GM12875 (cell line): ENCODE data around the gene SMIM33.
"Not testable (repeated sequence)": the region's sequence is repeated elsewhere in the genome, so short reads cannot be mapped to it uniquely, and the experiment has no call there.

Experiments
- H3K4me3 ChIP-seq: one replicate; pipeline ENCODE4 v1.5.1; 2011; ENCODE audit warnings: low read depth, low read length, control low read depth
- CTCF ChIP-seq: IDR thresholded peaks from 2 replicates; pipeline ENCODE4 v1.5.1; 2011; ENCODE audit warnings: low read depth, mild to moderate bottlenecking, control low read depth, inconsistent platforms, low read length, moderate library complexity, borderline replicate concordance; ENCODE audit not compliant: insufficient read depth

Gene SMIM33

GRCh38 chr5:139438707-139439012 is 32.1 kb upstream of the SMIM33 start:
- no peak for TF ChIP-seq CTCF
- peak overlapping the region; percentile 92 for H3K4me3 ChIP-seq

GRCh38 chr5:139439013-139439903 is 31.5 kb upstream of the SMIM33 start, which contains the start of gene DNAJC18:
DNAJC18 (minus strand) TSS chr5:139439525; CDS start chr5:139439445, 80 bp downstream.
- peak within 1 kb of the TSS; percentile 92 for H3K4me3 ChIP-seq
- no peak for TF ChIP-seq CTCF

GRCh38 chr5:139440416-139440815 is 30.4 kb upstream of the SMIM33 start:
- not testable (repeated sequence) for H3K4me3 ChIP-seq

- no peak overlapping the region for H3K4me3 ChIP-seq
- no peak for TF ChIP-seq CTCF
These were observed 26.9 kb upstream of the SMIM33 start for GRCh38 chr5:139443831-139444453.

GRCh38 chr5:139445325-139446170 is 25.3 kb upstream of the SMIM33 start:
- no peak for TF ChIP-seq CTCF
- no peak overlapping the region for H3K4me3 ChIP-seq

- no peak for TF ChIP-seq CTCF
- no peak overlapping the region for H3K4me3 ChIP-seq
These were observed 23.6 kb upstream of the SMIM33 start for GRCh38 chr5:139446956-139447779.

- TF ChIP-seq CTCF, result no peak
- no peak overlapping the region for H3K4me3 ChIP-seq
These were observed 19.6 kb upstream of the SMIM33 start for GRCh38 chr5:139451176-139451575.
